GM12878 (cell line): ENCODE measurements around the gene URI1. TPM values are rescaled to one million over a fixed set of nuclear protein-coding genes. Genes with fewer than 3 reads are reported as not detected.
A peak's percentile ranks its signal among the peaks of the same experiment; 100 is the strongest.

Source experiments
- ATAC-seq: fragments of 200-7000 bp; cut with Tn5 transposase; 3 replicates; pipeline ENCODE4 v1.9.1; 2020; ENCODE audit warnings: mild to moderate bottlenecking, moderate library complexity
- BruUV-seq: library from RNA; stranded (reverse); fragments of 400-500 nt; replicated peaks from 2 replicates; lab custom pipeline; 2021; lab: Mats Ljungman, UMichigan
- CTCF ChIA-PET: fragments of 300-600 bp; sonication (Branson Sonifier 250); formaldehyde crosslinking; extraction: SDS; loops from one replicate; lab custom pipeline; 2021; ENCODE audit warnings: inconsistent platforms; lab: Yijun Ruan, JAX
- POLR2A ChIA-PET: fragments of 350-600 bp; formaldehyde crosslinking; extraction: SDS; loops from one replicate; lab custom pipeline; 2021; ENCODE audit warnings: inconsistent platforms; lab: Charles Lee
- RAD21 ChIA-PET: fragments of 300-600 bp; sonication (Branson Sonifier 250); formaldehyde crosslinking; loops from one replicate; lab custom pipeline; 2023; ENCODE audit warnings: antibody characterized with exemption; ENCODE audit not compliant: unreplicated experiment; lab: Charles Lee
- SMC1A ChIA-PET: fragments of 300-600 bp; sonication (Branson Sonifier 250); formaldehyde crosslinking; loops from one replicate; lab custom pipeline; 2023; ENCODE audit not compliant: unreplicated experiment, uncharacterized antibody; lab: Charles Lee
- DNase-seq: peaks from one replicate; pipeline ENCODE4 v3.0.0-alpha.2; 2011; ENCODE audit warnings: low read depth, low spot score
- FAIRE-seq: peaks from 3 replicates; lab custom pipeline; 2011; peaks lifted over from hg19 to GRCh38; lab: Jason Lieb, UNC
- H2AFZ ChIP-seq: 2 replicates; pipeline ENCODE4 v1.6.0; 2011; ENCODE audit warnings: low read depth, low read length, control low read depth; ENCODE audit not compliant: control insufficient read depth
- H3K27ac ChIP-seq: 2 replicates; pipeline ENCODE4 v1.5.1; 2011; ENCODE audit warnings: control low read depth; ENCODE audit not compliant: control insufficient read depth, insufficient read depth
- H3K27me3 ChIP-seq, 2 experiments: replicated peaks in 1 of 2; 2 replicates each; pipeline versions ENCODE4 v1.6.0 to v1.6.1; 2011; ENCODE audit warnings: low read length in 1 of 2; ENCODE audit not compliant: control insufficient read depth in 2 of 2, insufficient read depth in 2 of 2
- H3K36me3 ChIP-seq, 2 experiments: 2 replicates each; pipeline ENCODE4 v1.5.1; 2011; ENCODE audit warnings: low read length in 1 of 2; ENCODE audit not compliant: control insufficient read depth in 2 of 2, insufficient read depth in 2 of 2
- H3K4me1 ChIP-seq: 2 replicates; pipeline ENCODE4 v1.6.1; 2011; ENCODE audit warnings: mild to moderate bottlenecking, low read length, moderate library complexity, mixed read lengths; ENCODE audit not compliant: control insufficient read depth, insufficient read depth
- H3K4me2 ChIP-seq: 2 replicates; pipeline ENCODE4 v1.6.0; 2011; ENCODE audit warnings: control low read depth; ENCODE audit not compliant: control insufficient read depth, insufficient read depth
- H3K4me3 ChIP-seq: fragments of 200-600 bp; sonication (generic); 2 replicates; pipeline ENCODE4 v1.5.1; 2016
- H3K79me2 ChIP-seq: 2 replicates; pipeline ENCODE4 v1.6.0; 2011; ENCODE audit warnings: low read length; ENCODE audit not compliant: control insufficient read depth, insufficient read depth
- H3K9ac ChIP-seq: 2 replicates; pipeline ENCODE4 v1.8.0; 2011; ENCODE audit warnings: low read length, control low read depth, mixed read lengths; ENCODE audit not compliant: control insufficient read depth, insufficient read depth
- H3K9me3 ChIP-seq: replicated peaks from 3 replicates; pipeline ENCODE4 v1.5.1; 2011; ENCODE audit warnings: mild to moderate bottlenecking, low read length; ENCODE audit not compliant: control insufficient read depth, insufficient read depth
- H4K20me1 ChIP-seq: 2 replicates; pipeline ENCODE4 v1.6.0; 2011; ENCODE audit not compliant: control insufficient read depth, insufficient read depth
- BCL11A ChIP-seq: IDR thresholded peaks from 2 replicates; pipeline ENCODE4 v1.6.1; 2011; ENCODE audit warnings: low read depth, low read length
- CREM ChIP-seq: IDR thresholded peaks from 2 replicates; pipeline ENCODE4 v1.6.1; 2014; ENCODE audit warnings: antibody characterized with exemption, low read depth
- DPF2 ChIP-seq: fragments of 450-650 bp; IDR thresholded peaks from 2 replicates; pipeline ENCODE4 v1.6.1; 2017; ENCODE audit warnings: mild to moderate bottlenecking
- EED ChIP-seq: sonication (generic); IDR thresholded peaks from 2 replicates; pipeline ENCODE4 v1.6.1; 2016; ENCODE audit warnings: antibody characterized with exemption, low read depth
- EP300 ChIP-seq, 2 experiments: fragments of 150-350 bp in 1 of 2; IDR thresholded peaks; 2 replicates each; pipeline ENCODE4 v1.6.1; 2011 to 2012; ENCODE audit warnings: low read depth in 2 of 2, low read length in 2 of 2, borderline replicate concordance in 1 of 2, improper control_type of control experiment in 1 of 2, inconsistent platforms in 1 of 2; ENCODE audit not compliant: control insufficient read depth in 1 of 2
- HDAC6 ChIP-seq: fragments of 200-600 bp; sonication (generic); IDR thresholded peaks from one replicate; pipeline ENCODE4 v1.8.0; 2017; ENCODE audit warnings: antibody characterized with exemption; ENCODE audit not compliant: unreplicated experiment
- IKZF2 ChIP-seq, 2 experiments: fragments of 450-650 bp; IDR thresholded peaks; 2 replicates each; pipeline ENCODE4 v1.6.1; 2017; ENCODE audit warnings: mild to moderate bottlenecking in 2 of 2, moderate library complexity in 2 of 2
- IRF4 ChIP-seq: IDR thresholded peaks from 2 replicates; pipeline ENCODE4 v1.6.1; 2011; ENCODE audit warnings: low read depth, low read length
- JUNB ChIP-seq: IDR thresholded peaks from 2 replicates; pipeline ENCODE4 v1.6.1; 2016; ENCODE audit warnings: antibody characterized with exemption, mild to moderate bottlenecking
- PAX5 ChIP-seq: IDR thresholded peaks from 2 replicates; pipeline ENCODE4 v1.6.1; 2011; ENCODE audit warnings: low read depth, low read length, borderline replicate concordance
- POU2F2 ChIP-seq: IDR thresholded peaks from 3 replicates; pipeline ENCODE4 v1.6.1; 2011; ENCODE audit warnings: low read depth, mild to moderate bottlenecking, low read length, borderline replicate concordance
- SPI1 ChIP-seq: IDR thresholded peaks from 2 replicates; pipeline ENCODE4 v1.6.1; 2011; ENCODE audit warnings: low read depth, mild to moderate bottlenecking, low read length, moderate library complexity, borderline replicate concordance; ENCODE audit not compliant: insufficient read depth
- ZNF217 ChIP-seq: fragments of 450-650 bp; IDR thresholded peaks from 2 replicates; pipeline ENCODE4 v1.6.1; 2017; ENCODE audit warnings: antibody characterized with exemption, mild to moderate bottlenecking
- ZNF687 ChIP-seq: fragments of 450-650 bp; IDR thresholded peaks from 2 replicates; pipeline ENCODE4 v1.6.1; 2017; ENCODE audit warnings: mild to moderate bottlenecking, moderate library complexity
- WGBS: methylation state at CpG from one replicate; pipeline ENCODE4 v1.1.6; 2016; ENCODE audit warnings: low lambda C conversion rate; ENCODE audit not compliant: insufficient replicate concordance, insufficient coverage; ENCODE audit errors: missing lambda C conversion rate; 5-methylcytosine and 5-hydroxymethylcytosine counted together
- in situ Hi-C: fragments of 300-500 bp; cut with MboI; formaldehyde crosslinking; loops from 9 replicates; pipeline ENCODE4 v1.14.3; 2018; ENCODE audit warnings: mixed read lengths
- intact Hi-C: fragments of 100-400 bp; cut with micrococcal nuclease; formaldehyde crosslinking; loops from one replicate; pipeline ENCODE4 v1.14.2; 2022; ENCODE audit not compliant: unreplicated experiment
- polyA plus RNA-seq, 11 experiments: library from polyadenylated mRNA; depleted of rRNA in 4 of 11; unstranded in 6 of 11; stranded (reverse) in 5 of 11; fragments of >200 nt; fragmentation: Nextera tagmentation in 4 of 11; fragmentation: Illumina TruSeq in 1 of 11; extraction: Ambion mirVana in 4 of 11; extraction: Trizol in 1 of 11; gene quantifications; 1 replicate in 1 of 11; 2 replicates in 10 of 11; pipeline versions ENCODE4 v1.2.1 to v1.2.3, GENCODE V29; 2011 to 2016; ENCODE audit warnings: inconsistent platforms in 2 of 11, missing spikeins in 2 of 11, low read depth in 1 of 11
- total RNA-seq, 4 experiments: library from RNA; depleted of rRNA in 3 of 4; stranded (reverse); fragments of >200 nt in 3 of 4; fragmentation: Illumina TruSeq in 1 of 4; extraction: Trizol in 1 of 4; gene quantifications; 2 replicates each; pipeline versions ENCODE4 v1.2.1 to v1.2.3, GENCODE V29; 2013 to 2021
- TF ChIP-seq, protein P1 (sequence below): IDR thresholded peaks from 2 replicates; pipeline ENCODE4 v1.6.1; 2012; ENCODE audit warnings: low read length, inconsistent platforms
- TF ChIP-seq, protein P2 (sequence below): fragments of 450-650 bp; IDR thresholded peaks from 2 replicates; pipeline ENCODE4 v1.6.1; 2017; ENCODE audit warnings: antibody characterized with exemption, mild to moderate bottlenecking, moderate library complexity

Gene URI1
- total and polyA plus RNA-seq, 10 of the 15 experiments (the other 5 are each of a cell fraction or from before 2014, with no cell fraction given): 15.2 to 94.2 (median 47.9) TPM

DNA sequence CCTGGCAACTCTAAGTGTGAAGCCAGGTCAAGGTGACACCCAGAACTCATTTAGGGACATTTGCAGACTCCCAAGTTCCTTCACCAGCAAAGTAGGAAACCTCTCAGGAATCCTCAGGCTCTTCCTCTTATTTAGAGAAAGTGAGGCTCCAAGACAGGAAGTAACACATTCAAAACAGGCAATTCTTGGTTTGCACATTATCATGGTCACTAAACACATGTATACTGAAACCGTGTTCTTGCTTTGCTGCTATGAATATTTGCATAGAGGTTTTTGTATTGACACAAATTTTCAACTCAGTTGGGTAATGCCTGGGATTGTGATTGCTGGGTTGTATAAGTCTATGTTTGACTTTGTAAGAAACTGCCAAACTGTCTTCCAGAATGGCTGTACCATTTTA is 13.2 kb upstream of the URI1 start:
- Histone ChIP-seq H3K27me3 (no peaks in the 10 kb centered on the region), H3K9ac (no peak overlapping the region), H3K4me2 (peak overlapping the region; percentile 78), H3K4me1 (peaks cover 12% of the 10 kb centered on the region), H3K36me3 (no peaks in the 10 kb centered on the region), H3K9me3 (no peaks in the 10 kb centered on the region), H3K27ac (peak overlapping the region; percentile 63), H3K79me2 (no peaks in the 10 kb centered on the region), H2AFZ (no peak overlapping the region; the same call in 1 of the 2 replicates), H4K20me1 (no peaks in the 10 kb centered on the region), H3K4me3 (peak overlapping the region; percentile 41; the same call in 1 of the 2 replicates)
- intact Hi-C loops (no loop called here), in situ Hi-C loops (no loop called here)
- 0% methylated on average over 1 of the region's 1 CpG for WGBS
- DNase-seq (peak; percentile 72), FAIRE-seq (peak; percentile 92), ATAC-seq (peak; percentile 90)
- RAD21 ChIA-PET: no interaction called here
- CTCF ChIA-PET: interaction anchor here (2.2 kb wide), 1 partner anchor 38 kb away, joined by 10 read pairs; no protein-coding TSS in a partner anchor
- SMC1A ChIA-PET: interaction anchor here (1.4 kb wide), 1 partner anchor 17 kb away, joined by 12 read pairs; no protein-coding TSS in a partner anchor
- POLR2A ChIA-PET: interaction anchor here (1.3 kb wide), 1 partner anchor 13 kb away, joined by 9 read pairs; the partner anchor contains the start of gene URI1
- BruUV-seq: no TSS peak
- TF ChIP-seq IKZF2 (IDR thresholded peaks at IDR 0.05) (peak; percentile 78 to 88), PAX5 (0 out of 2 replicates have a peak, but pooled peaks have one; percentile 17), HDAC6 (no peak), BCL11A (peak; percentile 54; the same call in 1 of the 2 replicates), ZNF217 (0 out of 2 replicates have a peak, but pooled peaks have one; percentile 48), ZNF687 (0 out of 2 replicates have a peak, but pooled peaks have one; percentile 30), POU2F2 (peak; percentile 96), CREM (0 out of 2 replicates have a peak, but pooled peaks have one; percentile 14), EED (peak; percentile 57), DPF2 (0 out of 2 replicates have a peak, but pooled peaks have one; percentile 23), JUNB (peak; percentile 69), IRF4 (peak; percentile 74), SPI1 (peak; percentile 81), EP300 (IDR thresholded peaks at IDR 0.05; ENCODE audit: borderline replicate concordance in 1 of 2, control insufficient read depth in 1 of 2, low read depth in 2 of 2, low read length in 2 of 2) (peak in 1 of 2 experiments; percentile 43; a peak in 1 of 4 replicates)
- TF ChIP-seq, protein P1, sequence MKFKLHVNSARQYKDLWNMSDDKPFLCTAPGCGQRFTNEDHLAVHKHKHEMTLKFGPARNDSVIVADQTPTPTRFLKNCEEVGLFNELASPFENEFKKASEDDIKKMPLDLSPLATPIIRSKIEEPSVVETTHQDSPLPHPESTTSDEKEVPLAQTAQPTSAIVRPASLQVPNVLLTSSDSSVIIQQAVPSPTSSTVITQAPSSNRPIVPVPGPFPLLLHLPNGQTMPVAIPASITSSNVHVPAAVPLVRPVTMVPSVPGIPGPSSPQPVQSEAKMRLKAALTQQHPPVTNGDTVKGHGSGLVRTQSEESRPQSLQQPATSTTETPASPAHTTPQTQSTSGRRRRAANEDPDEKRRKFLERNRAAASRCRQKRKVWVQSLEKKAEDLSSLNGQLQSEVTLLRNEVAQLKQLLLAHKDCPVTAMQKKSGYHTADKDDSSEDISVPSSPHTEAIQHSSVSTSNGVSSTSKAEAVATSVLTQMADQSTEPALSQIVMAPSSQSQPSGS: 0 out of 2 replicates have a peak, but pooled peaks have one; percentile 42
- TF ChIP-seq, protein P2, sequence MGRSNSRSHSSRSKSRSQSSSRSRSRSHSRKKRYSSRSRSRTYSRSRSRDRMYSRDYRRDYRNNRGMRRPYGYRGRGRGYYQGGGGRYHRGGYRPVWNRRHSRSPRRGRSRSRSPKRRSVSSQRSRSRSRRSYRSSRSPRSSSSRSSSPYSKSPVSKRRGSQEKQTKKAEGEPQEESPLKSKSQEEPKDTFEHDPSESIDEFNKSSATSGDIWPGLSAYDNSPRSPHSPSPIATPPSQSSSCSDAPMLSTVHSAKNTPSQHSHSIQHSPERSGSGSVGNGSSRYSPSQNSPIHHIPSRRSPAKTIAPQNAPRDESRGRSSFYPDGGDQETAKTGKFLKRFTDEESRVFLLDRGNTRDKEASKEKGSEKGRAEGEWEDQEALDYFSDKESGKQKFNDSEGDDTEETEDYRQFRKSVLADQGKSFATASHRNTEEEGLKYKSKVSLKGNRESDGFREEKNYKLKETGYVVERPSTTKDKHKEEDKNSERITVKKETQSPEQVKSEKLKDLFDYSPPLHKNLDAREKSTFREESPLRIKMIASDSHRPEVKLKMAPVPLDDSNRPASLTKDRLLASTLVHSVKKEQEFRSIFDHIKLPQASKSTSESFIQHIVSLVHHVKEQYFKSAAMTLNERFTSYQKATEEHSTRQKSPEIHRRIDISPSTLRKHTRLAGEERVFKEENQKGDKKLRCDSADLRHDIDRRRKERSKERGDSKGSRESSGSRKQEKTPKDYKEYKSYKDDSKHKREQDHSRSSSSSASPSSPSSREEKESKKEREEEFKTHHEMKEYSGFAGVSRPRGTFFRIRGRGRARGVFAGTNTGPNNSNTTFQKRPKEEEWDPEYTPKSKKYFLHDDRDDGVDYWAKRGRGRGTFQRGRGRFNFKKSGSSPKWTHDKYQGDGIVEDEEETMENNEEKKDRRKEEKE: no peak
